WTC11 (cell line): ENCODE data around the gene RNF135.

Experiments
- ARID4B ChIP-seq: sonication (generic); formaldehyde crosslinking; IDR thresholded peaks from 2 replicates; pipeline ENCODE4 v1.8.0; 2023; ENCODE audit warnings: missing genetic modification reagents, mild to moderate bottlenecking, borderline replicate concordance
- CTCF ChIP-seq: fragments of 200-600 bp; IDR thresholded peaks from 2 replicates; pipeline ENCODE4 v1.8.0; 2022; ENCODE audit warnings: antibody characterized with exemption
- KAT7 ChIP-seq: sonication (generic); formaldehyde crosslinking; IDR thresholded peaks from 2 replicates; pipeline ENCODE4 v1.8.1; 2023; ENCODE audit warnings: missing genetic modification reagents, mild to moderate bottlenecking, borderline replicate concordance
- NFE2L1 ChIP-seq: sonication (generic); formaldehyde crosslinking; IDR thresholded peaks from 2 replicates; pipeline ENCODE4 v1.8.1; 2023; ENCODE audit warnings: missing genetic modification reagents
- RELA ChIP-seq: sonication (generic); formaldehyde crosslinking; IDR thresholded peaks from 2 replicates; pipeline ENCODE4 v1.8.1; 2022; ENCODE audit warnings: missing genetic modification reagents, mild to moderate bottlenecking, borderline replicate concordance
- USF2 ChIP-seq: sonication (generic); formaldehyde crosslinking; IDR thresholded peaks from 2 replicates; pipeline ENCODE4 v1.8.1; 2023; ENCODE audit warnings: mild to moderate bottlenecking, missing genetic modification reagents, moderate library complexity

- TF ChIP-seq CTCF (no peak), KAT7 (CRISPR knock-in tag) (no peak), USF2 (CRISPR knock-in tag) (no peak), ARID4B (CRISPR knock-in tag) (no peak), NFE2L1 (CRISPR knock-in tag) (no peak), RELA (CRISPR knock-in tag) (no peak)
Observed at GRCh38 chr17:30926516-30926915, 44.3 kb upstream of the RNF135 start.
